NB4 (cell line): Measurements from ENCODE around the gene ISG20.

Experiments
- DNase-seq: peaks from one replicate; pipeline ENCODE4 v3.0.0; 2010; ENCODE audit warnings: low read depth
- H3K4me3 ChIP-seq: one replicate; pipeline ENCODE4 v1.5.1; 2011; ENCODE audit warnings: mild to moderate bottlenecking, low read depth, low read length, moderate library complexity
- MAX ChIP-seq: IDR thresholded peaks from 2 replicates; pipeline ENCODE4 v1.6.1; 2011; ENCODE audit warnings: low read depth, low read length
- MYC ChIP-seq: IDR thresholded peaks from 2 replicates; pipeline ENCODE4 v1.6.1; 2011; ENCODE audit warnings: low read depth, low read length
- POLR2A ChIP-seq: IDR thresholded peaks from 2 replicates; pipeline ENCODE4 v1.6.1; 2011; ENCODE audit warnings: mild to moderate bottlenecking; ENCODE audit not compliant: insufficient read length; ENCODE audit errors: extremely low read depth
- TF ChIP-seq, protein P1 (sequence below): IDR thresholded peaks from one replicate; pipeline ENCODE4 v1.5.1; 2012; ENCODE audit warnings: low read depth, low read length

The ISG20 gene

GRCh38 chr15:88701561-88702095 is 62.8 kb downstream of the ISG20 start:
- TF ChIP-seq POLR2A, result no peak
- no peak for TF ChIP-seq MYC
- no peak for TF ChIP-seq MAX
- TF ChIP-seq, protein P1, sequence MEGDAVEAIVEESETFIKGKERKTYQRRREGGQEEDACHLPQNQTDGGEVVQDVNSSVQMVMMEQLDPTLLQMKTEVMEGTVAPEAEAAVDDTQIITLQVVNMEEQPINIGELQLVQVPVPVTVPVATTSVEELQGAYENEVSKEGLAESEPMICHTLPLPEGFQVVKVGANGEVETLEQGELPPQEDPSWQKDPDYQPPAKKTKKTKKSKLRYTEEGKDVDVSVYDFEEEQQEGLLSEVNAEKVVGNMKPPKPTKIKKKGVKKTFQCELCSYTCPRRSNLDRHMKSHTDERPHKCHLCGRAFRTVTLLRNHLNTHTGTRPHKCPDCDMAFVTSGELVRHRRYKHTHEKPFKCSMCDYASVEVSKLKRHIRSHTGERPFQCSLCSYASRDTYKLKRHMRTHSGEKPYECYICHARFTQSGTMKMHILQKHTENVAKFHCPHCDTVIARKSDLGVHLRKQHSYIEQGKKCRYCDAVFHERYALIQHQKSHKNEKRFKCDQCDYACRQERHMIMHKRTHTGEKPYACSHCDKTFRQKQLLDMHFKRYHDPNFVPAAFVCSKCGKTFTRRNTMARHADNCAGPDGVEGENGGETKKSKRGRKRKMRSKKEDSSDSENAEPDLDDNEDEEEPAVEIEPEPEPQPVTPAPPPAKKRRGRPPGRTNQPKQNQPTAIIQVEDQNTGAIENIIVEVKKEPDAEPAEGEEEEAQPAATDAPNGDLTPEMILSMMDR, result peak; percentile 75
- no peak overlapping the region for H3K4me3 ChIP-seq
- DNase-seq, result peak; percentile 40

DNA sequence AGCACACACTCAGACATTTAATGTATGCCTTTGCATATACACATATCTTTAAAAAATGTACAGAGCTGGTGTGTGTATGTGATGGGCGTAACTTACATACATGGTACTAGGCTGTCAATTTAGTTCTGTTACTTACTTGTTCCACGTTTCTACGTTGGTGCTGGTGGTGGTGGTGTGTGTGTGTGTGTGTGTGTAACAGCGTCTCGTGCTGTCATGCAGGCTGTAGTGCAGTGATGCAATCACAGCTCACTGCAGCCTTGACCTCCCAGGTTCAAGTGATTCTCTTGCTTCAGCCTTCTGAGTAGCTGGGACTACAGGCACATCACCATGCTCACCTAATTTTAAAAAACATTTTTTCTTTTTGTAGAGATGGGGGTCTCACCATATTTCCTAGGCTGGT is 64.2 kb downstream of the ISG20 start:
- DNase-seq, result no peak
- no peak overlapping the region for H3K4me3 ChIP-seq
- TF ChIP-seq MAX, result no peak
- TF ChIP-seq, protein P1, result no peak
- TF ChIP-seq MYC, result no peak
- TF ChIP-seq POLR2A, result no peak

GRCh38 chr15:88703533-88703932 is 64.7 kb downstream of the ISG20 start:
- DNase-seq, result no peak
- no peak overlapping the region for H3K4me3 ChIP-seq
- TF ChIP-seq, protein P1, result no peak
- TF ChIP-seq MAX (no peak), POLR2A (no peak), MYC (no peak)

GRCh38 chr15:88704791-88705768 is 66.3 kb downstream of the ISG20 start:
- TF ChIP-seq, protein P1, result no peak
- TF ChIP-seq MYC (no peak), MAX (no peak), POLR2A (no peak)
- no peak for DNase-seq

GRCh38 chr15:88705769-88706165 is 67.0 kb downstream of the ISG20 start:
- DNase-seq, result no peak
- no peak overlapping the region for H3K4me3 ChIP-seq
- no peak for TF ChIP-seq MAX
- TF ChIP-seq, protein P1, result no peak
- no peak for TF ChIP-seq MYC
- TF ChIP-seq POLR2A, result no peak

More at GRCh38 chr15:88704791-88705768, 66.3 kb downstream of the ISG20 start:
- no peak overlapping the region for H3K4me3 ChIP-seq
